HepG2 (cell line): ENCODE results near the gene RNU2-63P. TPM values are rescaled to one million over a fixed set of nuclear protein-coding genes. Genes with fewer than 3 reads are reported as not detected.

Source experiments
- AKAP8 ChIP-seq: sonication (generic); formaldehyde crosslinking; IDR thresholded peaks from 2 replicates; pipeline ENCODE4 v1.5.1; 2020; ENCODE audit warnings: mild to moderate bottlenecking, missing genetic modification reagents
- AKNA ChIP-seq: sonication (generic); formaldehyde crosslinking; IDR thresholded peaks from 2 replicates; pipeline ENCODE4 v1.4.0; 2020; ENCODE audit warnings: missing genetic modification reagents, borderline replicate concordance
- ATF2 ChIP-seq: sonication (generic); formaldehyde crosslinking; IDR thresholded peaks from 2 replicates; pipeline ENCODE4 v1.4.0; 2020; ENCODE audit warnings: missing genetic modification reagents
- FIP1L1 ChIP-seq: fragments of 200-400 bp; formaldehyde crosslinking; IDR thresholded peaks from 2 replicates; pipeline ENCODE4 v1.6.1; 2018; ENCODE audit warnings: low read depth, mild to moderate bottlenecking, low read length, moderate library complexity, borderline replicate concordance; ENCODE audit not compliant: insufficient read depth
- KAT8 ChIP-seq: IDR thresholded peaks from 2 replicates; pipeline ENCODE4 v1.6.1; 2016; ENCODE audit warnings: missing genetic modification reagents, missing compliant biosample characterization
- MAFF ChIP-seq: IDR thresholded peaks from 2 replicates; pipeline ENCODE4 v1.6.1; 2011; ENCODE audit warnings: low read depth, low read length, improper control_type of control experiment
- NFKBIZ ChIP-seq: IDR thresholded peaks from 2 replicates; pipeline ENCODE4 v1.6.1; 2018; ENCODE audit warnings: missing genetic modification reagents, missing compliant biosample characterization
- NRL ChIP-seq: sonication (generic); formaldehyde crosslinking; IDR thresholded peaks from 2 replicates; pipeline ENCODE4 v1.5.0; 2020; ENCODE audit warnings: missing genetic modification reagents, mild to moderate bottlenecking, moderate library complexity, borderline replicate concordance
- ZNF10 ChIP-seq: sonication (generic); formaldehyde crosslinking; IDR thresholded peaks from 2 replicates; pipeline ENCODE4 v1.4.0; 2020; ENCODE audit warnings: mild to moderate bottlenecking, low read depth, missing genetic modification reagents, borderline replicate concordance
- ZNF232 ChIP-seq: sonication (generic); formaldehyde crosslinking; IDR thresholded peaks from 2 replicates; pipeline ENCODE4 v1.4.0; 2020; ENCODE audit warnings: missing genetic modification reagents, borderline replicate concordance
- ZNF460 ChIP-seq: sonication (generic); formaldehyde crosslinking; IDR thresholded peaks from 2 replicates; pipeline ENCODE4 v1.5.1; 2020; ENCODE audit warnings: missing genetic modification reagents, mild to moderate bottlenecking, borderline replicate concordance
- ZNF580 ChIP-seq: IDR thresholded peaks from 2 replicates; pipeline ENCODE4 v1.6.1; 2016; ENCODE audit warnings: low read depth, borderline replicate concordance
- ZNF761 ChIP-seq: sonication (generic); formaldehyde crosslinking; conservative IDR thresholded peaks from 2 replicates; pipeline ENCODE4 v1.4.0; 2020; ENCODE audit warnings: mild to moderate bottlenecking, missing genetic modification reagents
- polyA plus RNA-seq, 8 experiments: library from polyadenylated mRNA; depleted of rRNA in 3 of 8; stranded (reverse) in 7 of 8; unstranded in 1 of 8; fragments of >200 nt; fragmentation: Illumina TruSeq in 4 of 8; extraction: Trizol in 4 of 8; gene quantifications; 2 replicates each; pipeline versions ENCODE4 v1.2.1 to v1.2.3, GENCODE V29; 2011 to 2016; ENCODE audit warnings: low read depth in 4 of 8, missing spikeins in 1 of 8, mixed read lengths in 1 of 8; ENCODE audit not compliant: insufficient read depth in 1 of 8
- total RNA-seq, 5 experiments: library from RNA; depleted of rRNA; stranded (reverse); fragments of >200 nt; fragmentation: Illumina TruSeq; extraction: Trizol; gene quantifications; 2 replicates each; pipeline ENCODE4 v1.2.3, GENCODE V29; 2016; ENCODE audit warnings: low read depth in 1 of 5
- TF ChIP-seq, protein P1 (sequence below): IDR thresholded peaks from 2 replicates; pipeline ENCODE4 v1.6.1; 2016; ENCODE audit warnings: low read depth
- TF ChIP-seq, protein P2 (sequence below): sonication (generic); formaldehyde crosslinking; IDR thresholded peaks from 2 replicates; pipeline ENCODE4 v1.4.0; 2020; ENCODE audit warnings: missing genetic modification reagents

The RNU2-63P gene
- total and polyA plus RNA-seq, 2 of the 13 experiments (the other 11 are each of a cell fraction or from before 2014, with no cell fraction given): 6.8 TPM; not detected in 1

DNA sequence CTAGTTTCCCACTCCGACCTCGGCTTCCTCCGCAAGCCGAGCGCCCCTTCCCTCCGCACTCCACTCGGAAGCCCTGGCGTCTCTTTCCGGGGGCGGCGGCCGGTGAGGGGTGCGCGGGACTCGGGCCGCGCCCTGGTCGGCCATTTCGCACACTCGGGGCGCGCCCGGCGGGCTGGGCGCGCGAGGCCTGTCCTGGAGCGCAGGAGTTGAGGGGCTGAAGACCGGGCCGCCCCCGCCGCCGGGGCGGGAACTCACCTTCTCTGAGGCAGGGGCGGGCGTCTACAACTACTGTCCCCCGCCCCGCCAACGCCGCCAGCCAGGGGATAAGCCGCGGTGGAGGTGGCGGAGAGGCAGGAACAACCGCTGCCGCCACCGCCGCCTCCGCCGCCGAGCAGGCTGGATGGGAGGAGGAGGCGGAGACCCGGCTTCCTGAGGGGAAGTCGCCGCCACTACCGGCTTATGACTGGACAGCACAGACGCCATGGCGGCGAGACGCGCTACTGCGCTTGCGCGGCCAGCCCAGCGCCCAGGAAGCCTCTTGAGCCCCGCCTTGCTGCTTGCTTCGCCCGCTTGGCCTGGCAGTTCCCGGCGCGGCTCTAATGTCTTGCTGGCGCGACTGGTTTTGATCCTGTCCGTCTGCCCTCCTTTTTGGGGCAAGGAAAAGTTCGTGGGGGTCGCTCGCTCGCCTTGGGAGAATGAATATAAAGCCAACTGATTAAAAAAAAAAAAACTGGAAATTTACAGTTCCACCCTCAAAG is 39.2 kb upstream of the RNU2-63P start, which contains the start of gene KRCC1 (continued):
- peak; percentile 18; the same call in 1 of the 2 replicates for TF ChIP-seq AKNA (CRISPR knock-in tag)
- no peak for TF ChIP-seq FIP1L1
- TF ChIP-seq MAFF: no peak; the same call in 1 of the 2 replicates
- no peak for TF ChIP-seq NFKBIZ (CRISPR knock-in tag)
- TF ChIP-seq AKAP8 (CRISPR knock-in tag): 0 out of 2 replicates have a peak, but pooled peaks have one; percentile 49
- TF ChIP-seq, protein P1, sequence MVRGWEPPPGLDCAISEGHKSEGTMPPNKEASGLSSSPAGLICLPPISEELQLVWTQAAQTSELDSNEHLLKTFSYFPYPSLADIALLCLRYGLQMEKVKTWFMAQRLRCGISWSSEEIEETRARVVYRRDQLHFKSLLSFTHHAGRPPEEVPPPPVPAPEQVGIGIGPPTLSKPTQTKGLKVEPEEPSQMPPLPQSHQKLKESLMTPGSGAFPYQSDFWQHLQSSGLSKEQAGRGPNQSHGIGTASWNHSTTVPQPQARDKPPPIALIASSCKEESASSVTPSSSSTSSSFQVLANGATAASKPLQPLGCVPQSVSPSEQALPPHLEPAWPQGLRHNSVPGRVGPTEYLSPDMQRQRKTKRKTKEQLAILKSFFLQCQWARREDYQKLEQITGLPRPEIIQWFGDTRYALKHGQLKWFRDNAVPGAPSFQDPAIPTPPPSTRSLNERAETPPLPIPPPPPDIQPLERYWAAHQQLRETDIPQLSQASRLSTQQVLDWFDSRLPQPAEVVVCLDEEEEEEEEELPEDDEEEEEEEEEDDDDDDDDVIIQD: peak; percentile 66; the same call in 1 of the 2 replicates
- TF ChIP-seq NRL (CRISPR knock-in tag): peak; percentile 48; the same call in 1 of the 2 replicates
- TF ChIP-seq, protein P2, sequence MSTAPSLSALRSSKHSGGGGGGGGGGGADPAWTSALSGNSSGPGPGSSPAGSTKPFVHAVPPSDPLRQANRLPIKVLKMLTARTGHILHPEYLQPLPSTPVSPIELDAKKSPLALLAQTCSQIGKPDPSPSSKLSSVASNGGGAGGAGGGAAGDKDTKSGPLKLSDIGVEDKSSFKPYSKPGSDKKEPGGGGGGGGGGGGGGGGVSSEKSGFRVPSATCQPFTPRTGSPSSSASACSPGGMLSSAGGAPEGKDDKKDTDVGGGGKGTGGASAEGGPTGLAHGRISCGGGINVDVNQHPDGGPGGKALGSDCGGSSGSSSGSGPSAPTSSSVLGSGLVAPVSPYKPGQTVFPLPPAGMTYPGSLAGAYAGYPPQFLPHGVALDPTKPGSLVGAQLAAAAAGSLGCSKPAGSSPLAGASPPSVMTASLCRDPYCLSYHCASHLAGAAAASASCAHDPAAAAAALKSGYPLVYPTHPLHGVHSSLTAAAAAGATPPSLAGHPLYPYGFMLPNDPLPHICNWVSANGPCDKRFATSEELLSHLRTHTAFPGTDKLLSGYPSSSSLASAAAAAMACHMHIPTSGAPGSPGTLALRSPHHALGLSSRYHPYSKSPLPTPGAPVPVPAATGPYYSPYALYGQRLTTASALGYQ (CRISPR knock-in tag): peak; percentile 65; the same call in 1 of the 2 replicates
- TF ChIP-seq ZNF10 (CRISPR knock-in tag): 0 out of 2 replicates have a peak, but pooled peaks have one; percentile 6
- TF ChIP-seq ZNF460 (CRISPR knock-in tag): no peak
- TF ChIP-seq ZNF580: no peak
- peak; percentile 22; the same call in 1 of the 2 replicates for TF ChIP-seq ZNF232
- no peak for TF ChIP-seq ATF2 (CRISPR knock-in tag)
- peak; percentile 84 for TF ChIP-seq KAT8 (CRISPR knock-in tag)
- TF ChIP-seq ZNF761 (CRISPR knock-in tag): peak; percentile 83; the same call in 1 of the 2 replicates
